ENCODE results near the gene IGSF10.

IGSF10 gene

GRCh38 chr3:151425627-151426340 is 35.1 kb downstream of the IGSF10 start:
- no peak overlapping the region for H3K4me3 ChIP-seq (replicated peaks; ENCODE audit: low read depth, low read length)
- TF ChIP-seq CTCF (IDR thresholded peaks at IDR 0.05; ENCODE audit: low read length, missing control alignments), result peak; percentile 33
- DNase-seq (ENCODE audit: low read depth), result no peak

- DNase-seq (ENCODE audit: low read depth), result no peak
- H3K4me3 ChIP-seq (replicated peaks; ENCODE audit: low read depth, low read length), result no peak overlapping the region
- no peak for TF ChIP-seq CTCF (IDR thresholded peaks at IDR 0.05; ENCODE audit: low read length, missing control alignments)
These were observed 37.8 kb downstream of the IGSF10 start for GRCh38 chr3:151423091-151423490.

- no peak for TF ChIP-seq CTCF (IDR thresholded peaks at IDR 0.05; ENCODE audit: low read length, missing control alignments)
- no peak overlapping the region for H3K4me3 ChIP-seq (replicated peaks; ENCODE audit: low read depth, low read length)
- no peak for DNase-seq (ENCODE audit: low read depth)
These were observed 38.9 kb downstream of the IGSF10 start for GRCh38 chr3:151421938-151422337.

GRCh38 chr3:151419806-151420205 is 41.1 kb downstream of the IGSF10 start:
- no peak overlapping the region for H3K4me3 ChIP-seq (replicated peaks; ENCODE audit: low read depth, low read length)
- no peak for DNase-seq (ENCODE audit: low read depth)
- no peak for TF ChIP-seq CTCF (IDR thresholded peaks at IDR 0.05; ENCODE audit: low read length, missing control alignments)

- H3K4me3 ChIP-seq (replicated peaks; ENCODE audit: low read depth, low read length), result no peak overlapping the region
- no peak for DNase-seq (ENCODE audit: low read depth)
- TF ChIP-seq CTCF (IDR thresholded peaks at IDR 0.05; ENCODE audit: low read length, missing control alignments), result no peak
These were observed 45.6 kb downstream of the IGSF10 start for GRCh38 chr3:151415289-151415688.

GRCh38 chr3:151412989-151413388 is 47.9 kb downstream of the IGSF10 start:
- H3K4me3 ChIP-seq (replicated peaks; ENCODE audit: low read depth, low read length), result no peak overlapping the region
- TF ChIP-seq CTCF (IDR thresholded peaks at IDR 0.05; ENCODE audit: low read length, missing control alignments), result no peak
- no peak for DNase-seq (ENCODE audit: low read depth)
